ENCODE measurements around the gene GPR78.

GPR78 gene

DNA sequence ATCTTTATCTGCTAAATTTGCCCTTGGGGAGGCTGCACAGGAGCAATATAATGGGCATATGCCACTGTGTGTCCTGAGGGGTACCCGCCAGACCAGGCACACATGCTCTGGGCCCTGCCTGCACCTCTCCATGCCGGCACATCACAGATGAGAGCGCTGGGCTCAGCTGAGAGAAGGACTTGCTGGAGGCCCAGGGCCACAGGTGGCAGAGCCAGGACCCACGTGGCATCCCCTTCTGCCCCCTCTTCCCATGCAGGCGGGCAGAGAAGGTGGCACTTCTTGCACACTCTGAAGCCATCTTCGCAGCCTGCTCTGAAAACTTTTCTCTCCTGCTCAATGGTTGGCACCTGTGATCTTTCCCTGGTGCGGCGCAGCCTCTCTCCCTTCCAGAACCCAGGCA lies 32.5 kb downstream of the GPR78 start:
- Histone ChIP-seq H4K5ac (ENCODE audit: low read length) (no peak overlapping the region), H2AK5ac (ENCODE audit: low read length) (no peak overlapping the region), H3K4me2 (ENCODE audit: low read length) (no peak overlapping the region), H2BK15ac (replicated peaks; ENCODE audit: low read depth) (no peak overlapping the region), H3K4ac (ENCODE audit: low read depth, low read length) (no peak overlapping the region), H2BK5ac (ENCODE audit: low read length) (no peak overlapping the region), H3K27ac (ENCODE audit: low read depth, low read length) (no peak overlapping the region), H3K23ac (ENCODE audit: low read length) (no peak overlapping the region), H3K27me3 (ENCODE audit: insufficient read depth, low read length, poor library complexity) (no peaks in the 10 kb centered on the region), H3K56ac (ENCODE audit: low read length) (no peak overlapping the region), H3K4me3 (ENCODE audit: low read length) (no peak overlapping the region), H3K36me3 (ENCODE audit: control insufficient read depth, insufficient read depth, low read length) (no peaks in the 10 kb centered on the region), H3K9ac (ENCODE audit: low read length) (no peak overlapping the region), H3K4me1 (ENCODE audit: control insufficient read depth, low read depth, low read length) (no peaks in the 10 kb centered on the region), H3K18ac (ENCODE audit: low read length) (no peak overlapping the region), H4K8ac (ENCODE audit: low read depth, low read length) (no peak overlapping the region), H3K79me1 (ENCODE audit: low read length) (no peaks in the 10 kb centered on the region), H2BK120ac (ENCODE audit: low read depth, low read length) (no peak overlapping the region), H3K79me2 (ENCODE audit: control insufficient read depth, insufficient read depth, low read length) (no peaks in the 10 kb centered on the region)
- DNase-seq: no peak
- no CpG with 5 or more reads among the region's 8 CpGs for WGBS (ENCODE audit: extremely low coverage, insufficient coverage, low lambda C conversion rate)

DNA sequence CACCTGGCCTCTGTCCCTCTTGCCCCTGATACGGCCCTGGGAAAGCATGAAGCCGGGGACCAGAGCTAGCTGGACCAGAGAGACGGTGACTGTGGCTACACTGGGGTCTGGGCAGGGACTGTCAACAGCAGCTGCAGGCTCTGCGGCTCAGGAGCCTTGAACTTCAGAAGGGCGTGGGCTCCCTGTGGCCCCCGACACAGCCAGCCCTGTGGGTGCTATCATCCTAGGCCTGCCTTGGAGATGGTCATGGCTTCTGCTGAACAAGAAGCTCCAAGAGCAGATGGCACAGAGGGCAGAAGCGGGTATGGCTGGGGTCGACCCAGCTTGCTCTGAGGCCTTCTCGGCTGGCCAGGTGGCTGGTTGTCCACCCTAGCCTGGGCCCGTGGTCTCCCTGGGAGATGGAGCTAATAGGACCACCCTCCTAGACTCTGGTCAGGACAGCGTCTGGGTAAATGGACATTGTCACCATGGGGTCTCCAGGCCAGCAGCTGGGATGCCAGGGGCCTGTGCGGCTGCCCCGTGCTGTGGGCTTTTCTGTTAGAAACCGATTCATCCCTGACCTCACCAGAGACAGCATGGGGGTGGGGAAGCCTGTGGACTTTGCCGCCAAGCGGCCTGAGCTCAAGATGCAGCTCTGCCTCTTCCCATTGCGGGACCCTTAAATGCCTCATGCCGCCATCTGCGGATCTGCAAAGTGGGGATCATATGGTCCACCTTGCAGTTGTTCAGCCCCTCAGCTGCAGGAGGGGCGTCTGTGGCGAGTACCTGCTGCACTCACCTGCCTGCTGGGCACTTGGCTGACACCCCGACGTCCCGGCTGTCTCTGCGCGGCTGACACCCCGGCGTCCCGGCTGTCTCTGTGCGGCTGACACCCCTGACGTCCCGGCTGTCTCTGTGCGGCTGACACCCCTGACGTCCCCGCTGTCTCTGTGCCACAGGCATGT lies 33.5 kb downstream of the GPR78 start:
- WGBS (ENCODE audit: extremely low coverage, insufficient coverage, low lambda C conversion rate): no CpG with 5 or more reads among the region's 35 CpGs
- no peak overlapping the region for H3K27ac ChIP-seq (ENCODE audit: low read depth, low read length)
- H2BK5ac ChIP-seq (ENCODE audit: low read length): no peak overlapping the region
- no peak overlapping the region for H3K18ac ChIP-seq (ENCODE audit: low read length)
- no peak overlapping the region for H4K8ac ChIP-seq (ENCODE audit: low read depth, low read length)
- H3K9ac ChIP-seq (ENCODE audit: low read length): no peak overlapping the region
- H3K36me3 ChIP-seq (ENCODE audit: control insufficient read depth, insufficient read depth, low read length): no peaks in the 10 kb centered on the region
- H2BK120ac ChIP-seq (ENCODE audit: low read depth, low read length): no peak overlapping the region
- H3K79me1 ChIP-seq (ENCODE audit: low read length): no peaks in the 10 kb centered on the region
- H3K56ac ChIP-seq (ENCODE audit: low read length): no peak overlapping the region
- H3K79me2 ChIP-seq (ENCODE audit: control insufficient read depth, insufficient read depth, low read length): no peaks in the 10 kb centered on the region
- H3K4me3 ChIP-seq (ENCODE audit: low read length): no peak overlapping the region
- no peaks in the 10 kb centered on the region for H3K4me1 ChIP-seq (ENCODE audit: control insufficient read depth, low read depth, low read length)
- H3K23ac ChIP-seq (ENCODE audit: low read length): no peak overlapping the region
- DNase-seq: no peak
- H2BK15ac ChIP-seq (replicated peaks; ENCODE audit: low read depth): no peak overlapping the region
- no peaks in the 10 kb centered on the region for H3K27me3 ChIP-seq (ENCODE audit: insufficient read depth, low read length, poor library complexity)
- H3K4me2 ChIP-seq (ENCODE audit: low read length): no peak overlapping the region
- no peak overlapping the region for H4K5ac ChIP-seq (ENCODE audit: low read length)
- no peak overlapping the region for H3K4ac ChIP-seq (ENCODE audit: low read depth, low read length)
- H2AK5ac ChIP-seq (ENCODE audit: low read length): no peak overlapping the region

DNA sequence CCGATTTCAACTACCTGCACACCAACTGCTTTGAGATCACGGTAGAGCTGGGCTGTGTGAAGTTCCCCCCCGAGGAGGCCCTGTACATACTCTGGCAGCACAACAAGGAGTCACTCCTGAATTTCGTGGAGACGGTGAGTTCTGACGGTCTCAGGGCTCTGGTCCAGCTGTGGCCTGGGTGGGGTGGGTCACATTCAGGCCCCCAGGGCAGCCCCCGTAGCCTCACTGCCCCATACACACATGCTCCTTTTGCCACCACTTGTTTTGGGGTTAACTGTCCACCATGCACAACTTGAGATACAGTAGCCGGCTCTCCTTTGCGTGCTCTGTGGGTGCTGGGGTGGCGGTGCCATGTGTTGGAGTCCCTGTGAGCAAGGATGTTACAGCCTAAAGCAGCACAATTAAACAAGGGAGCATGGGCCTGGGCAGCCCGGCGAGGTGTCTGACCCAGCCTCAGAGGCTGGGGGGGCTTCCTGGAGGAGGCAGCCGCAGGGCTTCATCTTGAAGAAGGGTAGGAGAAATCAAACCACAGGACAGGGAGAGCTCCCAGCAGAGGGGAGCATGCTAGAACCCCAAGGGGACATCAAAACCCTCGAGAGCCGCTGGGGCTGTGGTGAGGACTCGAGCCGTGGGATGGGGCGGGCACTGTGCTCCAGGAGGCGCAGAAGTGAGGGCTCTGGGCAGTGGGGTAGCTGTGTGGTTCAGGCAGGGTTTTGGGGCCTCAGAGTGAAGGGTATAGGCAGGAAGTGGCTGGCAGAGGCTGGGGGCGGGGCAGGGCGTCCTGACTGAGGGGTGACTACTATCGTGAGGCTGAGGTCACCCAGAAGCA lies 34.4 kb downstream of the GPR78 start:
- Histone ChIP-seq H3K27ac (ENCODE audit: low read depth, low read length) (no peak overlapping the region), H2AK5ac (ENCODE audit: low read length) (no peak overlapping the region), H3K79me1 (ENCODE audit: low read length) (no peaks in the 10 kb centered on the region), H3K4me3 (ENCODE audit: low read length) (no peak overlapping the region), H2BK5ac (ENCODE audit: low read length) (no peak overlapping the region), H4K5ac (ENCODE audit: low read length) (no peak overlapping the region), H3K18ac (ENCODE audit: low read length) (no peak overlapping the region), H3K56ac (ENCODE audit: low read length) (no peak overlapping the region), H2BK15ac (replicated peaks; ENCODE audit: low read depth) (no peak overlapping the region), H3K4me1 (ENCODE audit: control insufficient read depth, low read depth, low read length) (no peaks in the 10 kb centered on the region), H3K4ac (ENCODE audit: low read depth, low read length) (no peak overlapping the region), H2BK120ac (ENCODE audit: low read depth, low read length) (no peak overlapping the region), H3K23ac (ENCODE audit: low read length) (no peak overlapping the region), H3K4me2 (ENCODE audit: low read length) (no peak overlapping the region), H3K9ac (ENCODE audit: low read length) (no peak overlapping the region), H3K27me3 (ENCODE audit: insufficient read depth, low read length, poor library complexity) (no peaks in the 10 kb centered on the region), H3K36me3 (ENCODE audit: control insufficient read depth, insufficient read depth, low read length) (no peaks in the 10 kb centered on the region), H4K8ac (ENCODE audit: low read depth, low read length) (no peak overlapping the region), H3K79me2 (ENCODE audit: control insufficient read depth, insufficient read depth, low read length) (no peaks in the 10 kb centered on the region)
- no peak for DNase-seq
- no CpG with 5 or more reads among the region's 22 CpGs for WGBS (ENCODE audit: extremely low coverage, insufficient coverage, low lambda C conversion rate)

DNA sequence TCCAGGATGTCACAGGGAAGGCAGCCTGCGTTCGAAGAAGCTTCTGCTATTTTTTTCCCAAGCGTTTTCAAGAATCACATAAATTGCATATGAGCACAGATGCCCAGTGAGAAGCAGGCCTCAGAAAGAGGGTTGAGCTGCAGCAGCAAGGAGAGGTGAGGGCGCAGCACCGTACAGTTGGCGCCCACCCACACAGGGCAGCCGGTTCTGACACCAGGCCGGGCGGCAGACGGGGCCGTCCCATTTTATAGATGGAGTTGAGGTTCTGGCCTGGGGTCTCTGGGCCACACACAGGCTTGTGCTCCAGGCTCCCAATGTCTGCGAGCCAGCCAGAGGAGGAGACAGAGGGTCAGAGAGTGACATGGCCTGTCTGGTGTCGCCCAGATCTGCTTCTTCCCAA lies 35.2 kb downstream of the GPR78 start:
- H2BK120ac ChIP-seq (ENCODE audit: low read depth, low read length): no peak overlapping the region

DNA sequence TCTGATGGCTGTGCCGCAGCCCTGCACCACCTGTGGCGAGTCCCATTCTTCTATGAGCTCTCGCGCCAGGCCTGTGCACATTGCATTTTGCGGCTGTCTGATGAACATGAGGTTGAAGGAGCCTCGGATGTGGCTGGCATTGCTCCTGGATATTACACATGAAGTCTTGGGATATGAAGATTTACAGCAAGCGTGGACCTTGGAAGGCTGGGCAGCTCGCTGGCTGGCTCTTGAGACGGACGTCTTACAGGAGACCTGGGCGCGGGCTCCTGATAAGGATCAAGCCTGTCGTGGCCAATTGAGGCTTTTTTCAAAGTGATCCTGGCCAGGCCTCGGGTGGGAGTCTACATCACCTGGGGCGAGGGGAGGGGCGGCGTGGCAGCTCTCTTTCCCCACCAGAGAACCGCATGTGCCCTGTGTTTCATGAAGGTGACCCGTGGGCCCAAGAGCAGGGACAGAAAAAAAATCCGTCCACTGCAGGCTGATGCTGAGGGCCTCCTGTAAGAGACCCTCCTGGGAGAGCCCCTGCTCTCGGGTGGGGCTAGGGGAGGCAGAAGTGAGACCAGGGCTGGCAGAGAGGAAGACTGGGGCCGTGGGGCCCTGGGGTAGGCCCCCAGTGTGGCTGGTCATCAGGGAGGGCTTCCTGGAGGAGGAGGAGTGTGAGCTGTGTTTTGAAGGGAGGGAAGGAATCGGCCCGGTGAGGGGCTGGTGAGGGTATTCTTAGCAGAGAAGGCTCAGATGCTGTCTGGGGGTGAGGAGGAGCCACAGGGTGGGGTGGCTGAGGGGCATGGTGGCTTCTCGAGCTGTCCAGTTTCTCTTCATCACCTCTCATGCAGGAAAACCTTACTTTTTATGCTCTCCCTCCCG lies 36.0 kb downstream of the GPR78 start:
- no peak overlapping the region for H3K4ac ChIP-seq (ENCODE audit: low read depth, low read length)
- H2BK5ac ChIP-seq (ENCODE audit: low read length): no peak overlapping the region
- WGBS (ENCODE audit: extremely low coverage, insufficient coverage, low lambda C conversion rate): no CpG with 5 or more reads among the region's 26 CpGs
- no peak overlapping the region for H3K4me2 ChIP-seq (ENCODE audit: low read length)
- H3K56ac ChIP-seq (ENCODE audit: low read length): no peak overlapping the region
- H2BK120ac ChIP-seq (ENCODE audit: low read depth, low read length): no peak overlapping the region
- H3K79me2 ChIP-seq (ENCODE audit: control insufficient read depth, insufficient read depth, low read length): no peaks in the 10 kb centered on the region
- no peaks in the 10 kb centered on the region for H3K4me1 ChIP-seq (ENCODE audit: control insufficient read depth, low read depth, low read length)
- H4K5ac ChIP-seq (ENCODE audit: low read length): no peak overlapping the region
- H3K79me1 ChIP-seq (ENCODE audit: low read length): no peaks in the 10 kb centered on the region
- no peak overlapping the region for H3K23ac ChIP-seq (ENCODE audit: low read length)
- H3K9ac ChIP-seq (ENCODE audit: low read length): no peak overlapping the region
- no peak overlapping the region for H3K27ac ChIP-seq (ENCODE audit: low read depth, low read length)
- no peaks in the 10 kb centered on the region for H3K27me3 ChIP-seq (ENCODE audit: insufficient read depth, low read length, poor library complexity)
- no peak overlapping the region for H2BK15ac ChIP-seq (replicated peaks; ENCODE audit: low read depth)
- H3K36me3 ChIP-seq (ENCODE audit: control insufficient read depth, insufficient read depth, low read length): peaks cover 1% of the 10 kb centered on the region
- no peak overlapping the region for H4K8ac ChIP-seq (ENCODE audit: low read depth, low read length)
- DNase-seq: no peak
- H3K4me3 ChIP-seq (ENCODE audit: low read length): no peak overlapping the region
- H2AK5ac ChIP-seq (ENCODE audit: low read length): no peak overlapping the region
- H3K18ac ChIP-seq (ENCODE audit: low read length): no peak overlapping the region

More for the DNA sequence above, 35.2 kb downstream of the GPR78 start:
- Histone ChIP-seq H2AK5ac (ENCODE audit: low read length) (no peak overlapping the region), H3K23ac (ENCODE audit: low read length) (no peak overlapping the region), H3K9ac (ENCODE audit: low read length) (no peak overlapping the region), H3K4ac (ENCODE audit: low read depth, low read length) (no peak overlapping the region), H3K27me3 (ENCODE audit: insufficient read depth, low read length, poor library complexity) (no peaks in the 10 kb centered on the region), H4K8ac (ENCODE audit: low read depth, low read length) (no peak overlapping the region), H3K27ac (ENCODE audit: low read depth, low read length) (no peak overlapping the region), H3K79me2 (ENCODE audit: control insufficient read depth, insufficient read depth, low read length) (no peaks in the 10 kb centered on the region), H3K36me3 (ENCODE audit: control insufficient read depth, insufficient read depth, low read length) (peaks cover 1% of the 10 kb centered on the region), H4K5ac (ENCODE audit: low read length) (no peak overlapping the region), H2BK5ac (ENCODE audit: low read length) (no peak overlapping the region), H2BK15ac (replicated peaks; ENCODE audit: low read depth) (no peak overlapping the region), H3K4me1 (ENCODE audit: control insufficient read depth, low read depth, low read length) (no peaks in the 10 kb centered on the region), H3K4me3 (ENCODE audit: low read length) (no peak overlapping the region), H3K56ac (ENCODE audit: low read length) (no peak overlapping the region), H3K79me1 (ENCODE audit: low read length) (no peaks in the 10 kb centered on the region), H3K4me2 (ENCODE audit: low read length) (no peak overlapping the region), H3K18ac (ENCODE audit: low read length) (no peak overlapping the region)
- DNase-seq: no peak
- WGBS (ENCODE audit: extremely low coverage, insufficient coverage, low lambda C conversion rate): no CpG with 5 or more reads among the region's 13 CpGs
